WERI-Rb-1 (cell line): ENCODE data around the gene RGL2.
A peak's percentile ranks its signal among the peaks of the same experiment; 100 is the strongest.

Experiments used
- DNase-seq: peaks from one replicate; pipeline ENCODE4 v3.0.0-alpha.2; 2020
- H3K27ac ChIP-seq: fragments of 250-450 bp; sonication (Bioruptor Pico); 2 replicates; pipeline ENCODE4 v1.5.1; 2020; ENCODE audit warnings: mild to moderate bottlenecking, moderate library complexity
- H3K27me3 ChIP-seq: fragments of 250-450 bp; sonication (Bioruptor Pico); 2 replicates; pipeline ENCODE4 v1.5.1; 2021; ENCODE audit warnings: mild to moderate bottlenecking, low read depth, moderate library complexity; ENCODE audit not compliant: insufficient read depth, severe bottlenecking
- H3K36me3 ChIP-seq: fragments of 250-450 bp; sonication (Bioruptor Pico); 2 replicates; pipeline ENCODE4 v1.5.1; 2020; ENCODE audit warnings: mild to moderate bottlenecking, moderate library complexity
- H3K4me3 ChIP-seq: 2 replicates; pipeline ENCODE4 v1.5.1; 2011; ENCODE audit warnings: low read depth, mild to moderate bottlenecking, control low read depth, low read length
- H3K9me3 ChIP-seq: fragments of 250-450 bp; sonication (Bioruptor Pico); 2 replicates; pipeline ENCODE4 v1.5.1; 2021; ENCODE audit warnings: mild to moderate bottlenecking, moderate library complexity; ENCODE audit not compliant: severe bottlenecking
- CTCF ChIP-seq: IDR thresholded peaks from 2 replicates; pipeline ENCODE4 v1.5.1; 2011; ENCODE audit warnings: low read depth, mild to moderate bottlenecking, control low read depth, inconsistent platforms, low read length

Gene RGL2

GRCh38 chr6:33339193-33339592, 40.5 kb upstream of the RGL2 start:
- Histone ChIP-seq H3K27me3 (no peaks in the 10 kb centered on the region), H3K36me3 (no peaks in the 10 kb centered on the region), H3K27ac (no peak overlapping the region), H3K9me3 (no peaks in the 10 kb centered on the region), H3K4me3 (no peak overlapping the region)
- no peak for DNase-seq
- TF ChIP-seq CTCF, result no peak

- H3K27me3 ChIP-seq, result no peaks in the 10 kb centered on the region
- no peaks in the 10 kb centered on the region for H3K9me3 ChIP-seq
- no peak for DNase-seq
- TF ChIP-seq CTCF, result no peak
- no peak overlapping the region for H3K4me3 ChIP-seq
- no peaks in the 10 kb centered on the region for H3K36me3 ChIP-seq
- no peak overlapping the region for H3K27ac ChIP-seq
Measured at GRCh38 chr6:33336495-33336894, 37.8 kb upstream of the RGL2 start.

- Histone ChIP-seq H3K4me3 (no peak overlapping the region), H3K9me3 (no peaks in the 10 kb centered on the region), H3K27ac (no peak overlapping the region), H3K36me3 (no peaks in the 10 kb centered on the region), H3K27me3 (no peaks in the 10 kb centered on the region)
- no peak for DNase-seq
- TF ChIP-seq CTCF, result no peak
Measured at GRCh38 chr6:33335916-33336315, 37.2 kb upstream of the RGL2 start.

GRCh38 chr6:33333666-33334065, 34.9 kb upstream of the RGL2 start:
- Histone ChIP-seq H3K4me3 (no peak overlapping the region), H3K36me3 (no peaks in the 10 kb centered on the region), H3K9me3 (no peaks in the 10 kb centered on the region), H3K27me3 (no peaks in the 10 kb centered on the region), H3K27ac (no peak overlapping the region)
- TF ChIP-seq CTCF, result no peak
- no peak for DNase-seq

GRCh38 chr6:33330736-33331135, 32.0 kb upstream of the RGL2 start:
- no peaks in the 10 kb centered on the region for H3K36me3 ChIP-seq
- TF ChIP-seq CTCF, result no peak
- no peak for DNase-seq

GRCh38 chr6:33329058-33329457, 30.3 kb upstream of the RGL2 start:
- Histone ChIP-seq H3K27ac (no peak overlapping the region), H3K9me3 (no peaks in the 10 kb centered on the region), H3K36me3 (no peaks in the 10 kb centered on the region), H3K4me3 (no peak overlapping the region), H3K27me3 (no peaks in the 10 kb centered on the region)
- TF ChIP-seq CTCF, result 0 out of 2 replicates have a peak, but pooled peaks have one; percentile 26
- DNase-seq, result peak; percentile 82

More at GRCh38 chr6:33330736-33331135, 32.0 kb upstream of the RGL2 start:
- no peaks in the 10 kb centered on the region for H3K27me3 ChIP-seq
- H3K27ac ChIP-seq, result no peak overlapping the region
- no peaks in the 10 kb centered on the region for H3K9me3 ChIP-seq
- no peak overlapping the region for H3K4me3 ChIP-seq
